Measurements from ENCODE around the gene ZFP91.

The ZFP91 gene

DNA sequence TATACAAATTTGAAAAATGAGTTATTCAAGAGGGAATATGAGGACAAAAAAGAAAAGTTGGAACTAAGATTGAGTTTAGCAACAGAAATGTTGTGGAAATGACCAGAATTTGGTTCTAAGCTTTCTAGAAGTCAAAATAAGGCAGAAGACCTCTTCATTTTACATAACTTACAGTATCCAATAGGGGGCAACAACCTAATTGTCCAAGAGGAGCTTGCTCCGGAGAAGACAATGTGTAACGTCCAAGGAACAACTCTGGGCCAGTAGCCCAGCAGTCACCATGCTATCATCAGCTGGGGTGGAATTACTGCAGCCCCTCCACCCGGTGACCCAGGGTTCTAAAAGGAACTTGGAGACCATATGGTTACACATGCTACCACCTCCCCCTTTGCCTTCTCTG, 57.7 kb downstream of the ZFP91 start:
- no peak for DNase-seq

DNA sequence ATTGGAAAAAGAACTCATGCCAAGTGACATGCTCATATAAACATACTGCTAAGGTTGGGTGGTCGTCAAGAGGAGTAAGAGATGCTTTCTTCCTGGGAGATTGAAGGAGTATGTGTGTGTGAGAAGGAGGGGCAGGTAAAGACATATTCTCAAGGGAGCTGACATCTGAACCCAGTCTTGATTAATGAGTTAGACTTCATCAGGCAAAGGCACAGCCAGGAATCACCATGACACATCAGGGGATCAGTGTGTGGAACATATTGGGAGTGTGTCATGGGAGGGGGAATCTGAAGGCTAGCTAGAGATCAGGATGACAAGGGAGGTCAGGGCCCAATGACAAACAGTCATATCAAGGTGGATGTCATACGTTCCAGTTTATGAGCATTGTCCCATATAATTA, 58.5 kb downstream of the ZFP91 start:
- no peak for DNase-seq

DNA sequence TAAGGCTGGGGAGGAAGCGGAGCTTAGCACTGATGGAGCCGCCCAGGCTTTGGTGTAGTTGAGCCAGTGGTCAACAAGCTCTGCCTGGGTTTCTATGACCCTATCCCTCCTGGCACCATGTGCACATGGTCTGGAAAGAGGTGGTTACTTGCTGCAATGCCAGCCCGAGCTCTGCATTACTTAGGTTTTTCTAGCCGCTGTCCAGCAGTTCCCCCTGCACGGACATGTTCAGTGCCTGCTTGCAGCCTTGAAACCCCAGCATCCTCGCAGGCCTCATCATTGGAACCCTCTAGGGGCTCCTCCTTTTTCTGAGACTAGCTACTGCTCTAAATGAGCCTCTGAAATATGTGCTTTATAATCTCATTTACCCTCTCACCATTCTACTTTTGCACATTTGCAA, 60.2 kb downstream of the ZFP91 start:
- no peak for DNase-seq

DNA sequence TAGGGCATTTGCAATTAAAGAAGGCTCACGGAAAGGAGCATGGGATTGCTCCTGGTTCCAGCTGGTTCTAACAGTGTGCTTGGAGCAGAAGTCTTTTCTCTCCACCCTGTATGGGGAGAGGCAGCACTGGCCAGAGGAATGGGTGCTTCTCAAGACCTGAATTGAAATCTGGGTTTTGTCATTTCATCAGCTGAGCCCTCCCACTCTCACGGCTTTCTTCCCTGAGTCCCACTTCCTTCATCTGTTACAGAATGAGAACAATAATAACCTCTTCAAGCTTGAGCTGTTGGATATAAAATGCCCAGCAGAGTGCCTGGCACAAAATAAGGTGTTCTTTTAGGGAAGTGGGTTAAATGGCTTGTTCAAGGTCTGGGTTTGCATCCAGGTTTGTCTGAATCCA, 60.8 kb downstream of the ZFP91 start:
- DNase-seq, result no peak

DNA sequence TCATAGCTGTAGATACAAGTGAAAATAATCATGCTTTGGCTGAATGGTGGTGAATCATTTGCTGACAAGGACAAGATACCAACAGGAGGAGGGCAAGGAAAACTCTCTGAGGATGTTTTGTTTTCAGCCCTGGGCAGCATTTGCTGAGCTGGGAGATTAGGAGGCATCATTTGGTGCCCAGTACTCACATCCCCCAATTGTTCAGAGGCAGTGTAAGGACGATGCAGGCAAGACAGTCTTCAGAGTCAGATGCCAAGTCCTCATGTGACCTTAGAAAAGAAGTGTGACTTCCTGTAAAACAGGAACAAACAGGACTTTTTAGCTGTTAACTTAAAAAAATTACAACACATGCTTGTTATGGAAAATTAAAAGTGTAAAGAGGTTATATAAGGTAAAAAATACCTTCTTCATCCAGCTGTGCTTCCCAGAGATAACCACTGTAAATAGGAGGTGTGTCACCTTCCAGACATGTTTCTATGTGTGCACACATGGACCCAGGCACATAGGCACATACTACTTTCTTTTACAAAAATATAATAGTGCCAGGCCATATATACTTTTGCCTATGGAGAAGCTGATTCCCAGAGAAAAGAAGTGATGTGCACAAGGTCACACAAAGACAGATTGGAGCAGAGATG, 61.6 kb downstream of the ZFP91 start:
- DNase-seq, result no peak

DNA sequence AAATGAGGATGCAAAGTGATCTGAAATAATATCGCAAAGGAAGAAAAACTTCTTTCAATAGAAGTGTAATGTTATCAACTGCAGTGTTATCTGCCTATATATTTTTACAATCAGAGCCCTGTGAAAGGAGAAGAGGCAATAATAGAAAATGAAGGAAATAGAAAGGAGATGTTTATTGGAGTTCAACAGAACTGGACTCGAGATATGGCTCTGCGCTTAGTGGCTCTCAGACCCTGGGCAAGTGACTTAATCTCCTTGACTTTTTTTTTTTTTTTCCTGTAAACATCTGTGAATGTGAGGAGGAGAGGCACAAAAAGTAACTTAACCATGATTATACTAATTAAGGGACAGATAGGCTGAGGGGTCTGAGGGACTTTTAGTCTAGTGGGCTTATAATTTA, 62.5 kb downstream of the ZFP91 start:
- DNase-seq, result no peak

DNA sequence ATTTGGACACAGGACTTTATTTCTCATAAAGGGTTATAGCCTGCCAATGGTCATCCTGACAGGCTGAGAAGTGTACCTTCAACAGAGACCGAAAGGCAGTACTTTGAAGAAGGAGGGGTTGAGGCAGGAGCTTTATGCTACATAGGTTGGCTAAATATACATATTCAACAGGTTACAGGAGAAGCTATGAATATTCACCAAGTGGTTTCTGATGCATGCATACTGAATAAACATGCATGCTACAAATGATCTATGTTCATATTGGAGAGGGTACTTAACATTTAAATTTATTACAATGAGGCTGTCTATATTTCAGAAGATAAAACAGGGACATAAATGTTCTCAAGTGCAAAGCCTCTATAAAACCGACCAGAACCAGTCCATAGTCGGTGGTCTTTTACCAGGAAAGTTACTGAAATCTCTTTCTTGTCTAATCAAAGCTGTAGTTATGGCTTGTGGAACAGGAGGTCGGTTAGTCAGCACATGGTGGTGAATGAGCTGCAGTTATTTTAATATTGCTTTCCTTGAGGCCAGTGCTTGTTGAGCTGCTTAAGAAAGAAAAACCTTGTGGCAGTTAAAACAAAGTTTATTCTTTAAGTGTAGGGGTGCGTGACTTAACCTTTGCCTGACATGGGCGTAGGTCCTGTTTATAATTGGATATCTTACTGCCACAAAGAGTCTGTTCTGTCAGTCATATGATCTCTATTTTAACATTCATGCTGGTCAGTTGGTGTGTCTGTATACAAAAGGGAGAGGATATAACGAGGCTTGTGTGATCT, 63.1 kb downstream of the ZFP91 start:
- no peak for DNase-seq

DNA sequence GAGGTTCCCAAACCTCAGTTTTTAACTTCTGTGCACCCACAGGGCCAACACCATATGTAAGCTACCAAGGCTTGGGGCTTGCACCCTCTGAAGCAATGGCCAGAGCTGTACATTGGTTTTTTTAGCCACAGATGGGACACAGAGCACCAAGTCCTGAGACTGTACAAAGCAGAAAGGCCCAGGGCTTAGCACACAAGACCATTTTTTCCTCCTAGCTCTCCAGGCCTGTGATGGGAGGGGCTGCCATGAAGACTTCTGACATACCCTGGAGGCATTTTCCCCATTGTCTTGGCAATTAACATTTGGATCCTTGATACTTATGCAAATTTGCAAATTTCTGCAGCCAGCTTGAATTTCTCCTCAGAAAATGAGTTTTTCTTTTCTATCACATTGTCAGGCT, 67.0 kb downstream of the ZFP91 start:
- no peak for DNase-seq

DNA sequence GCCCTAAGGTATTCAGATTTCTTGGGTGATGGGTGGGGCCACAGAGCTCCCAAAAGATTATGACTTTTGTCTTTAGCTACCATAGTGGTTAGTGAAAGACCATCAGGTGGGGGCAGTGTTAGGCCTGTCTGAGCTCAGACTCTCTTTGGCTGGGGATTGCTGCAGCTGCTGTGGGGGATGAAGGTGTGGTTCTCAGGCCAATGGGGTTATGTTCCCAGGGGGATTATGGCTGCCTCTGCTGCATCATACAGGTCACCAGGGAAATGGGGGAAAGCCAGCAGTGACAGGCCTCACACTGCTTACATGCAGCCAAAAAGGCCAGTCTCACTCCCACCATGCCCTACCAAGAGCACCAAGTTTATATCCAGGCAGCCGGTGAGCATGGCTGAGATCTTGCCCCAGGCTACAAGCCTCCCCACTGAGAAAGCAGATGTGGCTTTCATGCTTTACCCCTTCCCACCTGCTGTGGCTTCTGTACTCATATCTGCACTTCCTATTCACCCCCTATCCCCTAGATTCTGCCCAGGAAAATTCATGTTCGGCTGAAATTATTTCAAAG, 68.4 kb downstream of the ZFP91 start:
- DNase-seq, result no peak

DNA sequence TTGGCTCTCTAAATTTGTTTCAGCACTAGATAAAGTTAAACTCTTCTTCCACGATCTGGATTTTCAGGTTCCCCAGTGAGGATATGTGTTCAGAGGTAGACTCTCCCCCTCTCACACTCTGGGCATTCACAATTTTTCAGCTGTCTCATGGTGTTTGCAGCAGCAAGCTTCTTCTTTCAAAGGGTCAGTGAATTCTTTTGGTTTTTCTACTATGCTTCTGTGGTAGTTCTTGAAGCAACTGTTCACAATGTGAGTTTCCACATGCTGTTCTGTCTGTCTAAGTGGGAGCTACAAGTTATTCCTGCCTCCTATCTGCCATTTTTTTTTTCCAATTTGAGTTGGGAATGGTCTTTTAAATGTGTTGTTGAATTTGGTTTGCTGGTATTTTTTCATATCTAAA, 69.0 kb downstream of the ZFP91 start:
- no peak for DNase-seq

DNA sequence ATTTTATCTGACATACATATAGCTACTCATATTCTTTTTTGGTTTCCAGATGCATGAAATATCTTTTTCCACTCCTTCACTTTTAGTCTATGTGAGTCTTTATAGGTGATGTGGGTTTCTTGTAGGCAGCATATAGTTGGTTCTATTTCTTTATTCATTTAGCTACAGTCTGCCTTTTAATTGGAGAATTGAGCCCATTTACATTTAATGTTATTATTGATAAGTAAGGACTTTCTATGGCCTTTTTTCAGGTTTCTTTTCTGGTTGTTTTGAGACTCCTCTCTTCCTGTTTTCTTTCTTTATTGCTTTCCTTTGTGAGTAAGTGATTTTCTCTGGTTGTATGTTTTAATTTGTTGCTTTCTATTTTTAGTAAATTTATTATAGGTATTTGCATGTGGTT, 70.8 kb downstream of the ZFP91 start:
- no peak for DNase-seq

DNA sequence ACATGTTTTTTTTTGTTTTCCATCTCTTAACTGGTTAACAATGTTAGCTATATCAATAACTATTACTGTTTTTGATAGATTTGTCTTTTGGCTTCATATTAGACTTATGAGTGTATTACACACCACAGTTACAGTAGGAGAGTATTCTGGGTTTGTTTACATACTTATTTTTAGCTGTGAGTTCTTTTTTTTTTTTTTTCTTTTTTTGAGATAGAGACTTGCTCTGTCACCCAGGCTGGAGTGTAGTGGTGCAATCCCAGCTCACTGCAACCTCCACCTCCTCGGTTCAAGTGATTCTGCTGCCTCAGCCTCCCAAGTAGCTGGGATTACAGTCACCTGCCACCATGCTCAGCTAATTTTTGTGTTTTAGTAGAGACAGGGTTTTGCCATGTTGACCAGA, 71.6 kb downstream of the ZFP91 start:
- no peak for DNase-seq

DNA sequence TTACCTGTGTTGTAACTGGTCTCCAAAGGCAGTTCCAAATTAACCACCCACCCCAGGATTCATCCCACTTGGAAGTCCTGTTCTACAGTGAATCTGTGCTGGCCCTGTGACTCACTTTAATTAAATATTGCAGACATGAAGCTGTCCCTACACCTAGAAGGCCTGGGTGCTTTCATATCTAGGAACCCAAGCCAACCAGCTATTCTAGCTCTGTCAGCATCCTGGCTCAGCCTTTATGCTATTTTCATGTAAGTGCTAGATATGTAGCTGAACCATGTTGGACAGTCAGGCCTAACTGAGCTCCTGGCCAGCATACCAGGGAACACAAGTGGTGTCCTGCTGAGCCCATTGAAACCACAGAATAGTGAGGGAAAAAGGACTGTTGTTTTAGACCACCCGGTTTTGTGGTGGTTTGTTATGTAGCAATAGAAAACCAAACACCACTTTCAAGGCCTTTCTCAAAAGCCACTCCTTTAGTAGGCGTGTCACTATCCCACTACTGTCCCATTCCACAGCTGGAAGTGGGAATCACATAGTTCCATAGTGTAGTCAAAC, 73.9 kb downstream of the ZFP91 start:
- DNase-seq, result no peak

DNA sequence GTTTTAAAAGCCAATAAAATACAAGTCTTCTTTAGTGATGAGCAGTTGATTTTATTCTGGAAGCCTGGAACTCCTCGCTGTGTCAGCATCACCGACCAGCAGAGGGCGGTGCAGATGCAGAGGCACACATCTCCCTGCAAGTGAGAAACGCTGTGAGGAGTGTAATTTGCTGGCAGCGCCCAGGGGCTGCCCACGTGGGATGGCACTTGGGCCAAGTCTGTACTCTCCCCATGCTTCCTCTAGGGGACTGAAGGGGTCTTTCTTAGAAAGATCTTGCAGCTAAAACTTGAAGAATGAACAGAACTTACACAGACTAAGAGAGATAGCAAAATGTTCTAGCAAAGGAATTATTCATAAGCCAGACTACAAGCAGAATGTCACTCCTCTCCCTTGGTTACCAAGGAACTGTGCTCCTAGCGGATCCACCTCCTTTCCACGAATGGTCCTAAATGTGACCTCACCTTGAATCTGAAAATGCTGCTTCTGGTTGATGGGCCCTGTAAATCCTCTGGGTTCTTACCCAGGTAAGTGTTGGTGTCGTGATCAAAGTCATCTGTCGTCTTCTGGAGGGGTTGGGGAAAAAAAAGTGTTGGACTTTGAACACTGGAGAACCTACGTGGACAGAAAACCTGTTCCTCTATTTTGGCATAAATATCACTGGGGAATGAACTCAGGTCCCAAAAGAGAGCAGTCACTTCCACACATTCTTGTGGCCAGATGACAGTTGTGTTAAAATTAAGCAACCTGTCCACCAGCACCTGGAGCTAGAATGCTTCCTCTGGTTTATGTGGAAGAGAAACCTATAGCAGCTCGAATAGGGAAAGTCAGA, 75.4 kb downstream of the ZFP91 start:
- peak; percentile 72 for DNase-seq

DNA sequence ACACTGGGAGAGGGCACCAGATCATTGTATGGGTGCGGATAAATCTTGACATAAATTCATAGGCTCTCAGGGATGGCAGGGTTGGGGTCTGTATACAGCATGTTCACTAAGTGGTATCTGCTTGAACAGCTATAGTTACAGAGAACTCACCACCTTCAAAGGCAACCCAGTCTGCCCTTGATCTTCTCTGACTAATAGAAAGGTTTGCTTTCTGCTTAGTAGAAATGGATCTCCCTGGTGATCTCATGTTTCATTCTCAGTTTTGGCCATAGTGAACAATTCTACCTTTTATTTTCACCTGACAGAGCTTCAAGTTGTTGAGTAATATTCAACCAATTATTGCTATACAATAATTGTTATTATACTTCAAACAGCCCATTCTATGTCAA, 76.0 kb downstream of the ZFP91 start:
- DNase-seq, result no peak

DNA sequence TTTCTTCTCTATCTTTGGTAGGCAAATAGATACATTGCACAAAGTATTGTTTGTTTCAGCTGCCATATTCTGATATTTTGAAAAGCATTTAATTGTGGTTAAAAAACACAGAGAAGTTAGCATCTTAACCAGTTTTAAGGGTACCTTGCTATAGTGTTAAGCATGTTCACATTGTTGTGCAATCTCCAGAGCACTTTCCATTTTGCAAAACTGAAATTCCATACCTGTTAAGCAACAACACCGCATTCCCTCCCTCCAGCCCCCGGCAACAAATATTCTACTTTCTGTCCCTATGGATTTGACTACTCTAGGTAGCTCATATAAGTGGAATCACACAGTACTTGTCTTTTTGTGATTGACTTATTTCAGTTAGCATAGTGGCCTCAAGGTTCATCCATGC, 77.5 kb downstream of the ZFP91 start:
- DNase-seq, result no peak

DNA sequence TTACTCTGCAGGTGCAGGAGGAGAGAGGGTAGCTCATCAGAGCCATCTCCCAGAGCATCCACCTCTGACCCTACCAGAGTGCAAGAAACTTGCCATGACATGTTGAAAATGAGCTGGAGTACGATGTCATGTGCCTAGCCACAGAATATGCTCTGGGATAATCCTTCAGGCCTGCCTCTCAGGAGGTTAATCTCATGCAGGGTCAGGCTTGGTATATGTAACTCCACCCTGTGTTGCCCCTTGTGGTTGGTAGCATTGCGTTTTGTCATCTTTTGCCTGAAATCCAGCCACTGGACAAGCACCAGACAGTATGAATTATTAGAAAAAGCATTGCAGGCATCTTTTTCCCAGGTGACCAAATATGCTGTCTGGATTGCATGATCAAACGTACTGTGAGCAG, 79.8 kb downstream of the ZFP91 start:
- no peak for DNase-seq

DNA sequence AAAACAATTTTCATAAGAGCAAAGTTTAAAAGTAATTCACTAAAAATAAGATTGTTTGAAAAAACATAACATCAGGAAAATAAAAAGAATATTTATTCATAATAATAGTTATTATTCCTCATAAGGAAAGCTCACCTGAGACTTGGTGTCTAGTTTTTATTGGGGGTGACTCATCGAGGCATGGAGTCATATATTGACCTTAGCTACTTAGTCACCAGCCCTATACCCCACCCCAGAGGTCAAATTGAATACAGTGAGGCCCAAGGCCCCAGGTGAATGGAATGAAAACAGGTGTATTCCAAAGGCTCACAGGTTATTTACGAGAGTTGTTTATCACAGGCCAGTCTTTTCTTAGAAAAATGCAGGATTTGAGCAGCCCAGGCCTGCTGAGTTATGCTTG, 80.5 kb downstream of the ZFP91 start:
- no peak for DNase-seq

DNA sequence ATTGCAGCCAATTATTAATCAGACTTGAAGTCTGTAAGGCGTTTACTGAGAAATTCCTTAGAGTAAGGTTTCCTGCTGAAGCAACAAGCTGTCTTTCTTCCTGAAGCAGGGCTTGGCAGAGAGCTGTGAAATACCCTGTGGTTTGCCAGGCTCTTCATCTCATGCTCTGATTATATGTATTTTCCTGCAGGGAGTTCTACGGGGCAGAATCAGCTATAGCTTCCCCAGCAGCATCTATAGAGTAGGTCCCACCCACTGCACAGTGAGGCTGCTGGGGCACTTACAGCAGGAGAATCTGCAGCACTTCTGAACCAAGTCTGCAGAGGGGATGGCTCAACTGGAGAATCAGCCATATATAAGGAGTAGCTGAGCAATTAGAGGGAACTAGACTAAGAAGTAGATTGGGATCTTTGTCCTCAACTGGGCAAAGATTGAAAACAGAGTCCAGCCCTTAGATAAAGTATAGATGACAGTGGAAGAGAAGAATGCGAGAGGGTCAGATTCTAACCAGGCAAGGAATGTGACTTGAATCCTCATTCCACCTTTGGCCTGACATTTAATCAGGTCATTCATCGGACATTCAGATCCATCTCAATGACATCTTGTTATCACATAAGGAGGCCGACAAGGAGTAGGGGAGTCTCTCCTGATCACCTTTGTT, 81.2 kb downstream of the ZFP91 start:
- DNase-seq, result no peak

Measured in fibroblast of upper back skin (primary cell).